HepG2 (cell line): ENCODE data around the gene NEU4. TPM values are rescaled to one million over a fixed set of nuclear protein-coding genes. Genes with fewer than 3 reads are reported as not detected.

ENCODE experiments used
- ARID5B ChIP-seq: IDR thresholded peaks from 2 replicates; pipeline ENCODE4 v1.4.0; 2020; ENCODE audit warnings: mild to moderate bottlenecking, missing genetic modification reagents
- ATF6 ChIP-seq: sonication (generic); formaldehyde crosslinking; conservative IDR thresholded peaks from 2 replicates; pipeline ENCODE4 v1.4.0; 2020; ENCODE audit warnings: missing genetic modification reagents
- BATF2 ChIP-seq: sonication (generic); formaldehyde crosslinking; IDR thresholded peaks from 2 replicates; pipeline ENCODE4 v1.8.0; 2022; ENCODE audit warnings: mild to moderate bottlenecking, missing genetic modification reagents, moderate library complexity
- HDAC6 ChIP-seq: fragments of 200-600 bp; sonication (generic); IDR thresholded peaks from 2 replicates; pipeline ENCODE4 v1.7.0; 2017; ENCODE audit warnings: mild to moderate bottlenecking, antibody characterized with exemption, low read length, low read depth
- HNRNPK ChIP-seq: fragments of 200-400 bp; formaldehyde crosslinking; IDR thresholded peaks from 2 replicates; pipeline ENCODE4 v1.6.1; 2018; ENCODE audit warnings: low read length, low read depth, moderate library complexity, mild to moderate bottlenecking; ENCODE audit not compliant: poor library complexity, severe bottlenecking
- KMT2B ChIP-seq: IDR thresholded peaks from 2 replicates; pipeline ENCODE4 v1.6.1; 2016; ENCODE audit warnings: missing genetic modification reagents, missing compliant biosample characterization
- MYPOP ChIP-seq: sonication (generic); formaldehyde crosslinking; IDR thresholded peaks from 2 replicates; pipeline ENCODE4 v1.8.1; 2023; ENCODE audit warnings: mild to moderate bottlenecking, moderate library complexity, missing genetic modification reagents
- NR3C1 ChIP-seq: sonication (generic); formaldehyde crosslinking; IDR thresholded peaks from 2 replicates; pipeline ENCODE4 v1.4.0; 2020; ENCODE audit warnings: missing genetic modification reagents
- PRDM4 ChIP-seq: sonication (generic); formaldehyde crosslinking; IDR thresholded peaks from 2 replicates; pipeline ENCODE4 v1.9.0; 2021; ENCODE audit warnings: missing genetic modification reagents, borderline replicate concordance
- RAD21 ChIP-seq: fragments of 450-650 bp; formaldehyde crosslinking; IDR thresholded peaks from 2 replicates; pipeline ENCODE4 v1.5.0; 2020; ENCODE audit warnings: mild to moderate bottlenecking
- SOX5 ChIP-seq: IDR thresholded peaks from 2 replicates; pipeline ENCODE4 v1.6.1; 2016; ENCODE audit warnings: borderline replicate concordance
- TRIM22 ChIP-seq: fragments of 450-650 bp; IDR thresholded peaks from 2 replicates; pipeline ENCODE4 v1.6.1; 2017
- ZNF253 ChIP-seq: sonication (generic); formaldehyde crosslinking; IDR thresholded peaks from 2 replicates; pipeline ENCODE4 v1.8.0; 2022; ENCODE audit warnings: mild to moderate bottlenecking, missing genetic modification reagents, borderline replicate concordance
- ZNF557 ChIP-seq: sonication (generic); formaldehyde crosslinking; IDR thresholded peaks from 2 replicates; pipeline ENCODE4 v1.4.0; 2020; ENCODE audit warnings: missing genetic modification reagents
- ZNF572 ChIP-seq: sonication (generic); formaldehyde crosslinking; IDR thresholded peaks from 2 replicates; pipeline ENCODE4 v1.5.1; 2020; ENCODE audit warnings: mild to moderate bottlenecking, missing genetic modification reagents
- ZNF660 ChIP-seq: sonication (generic); formaldehyde crosslinking; IDR thresholded peaks from 2 replicates; pipeline ENCODE4 v1.5.1; 2020; ENCODE audit warnings: mild to moderate bottlenecking, low read depth, missing genetic modification reagents, borderline replicate concordance
- ZNF850 ChIP-seq: sonication (generic); formaldehyde crosslinking; conservative IDR thresholded peaks from 2 replicates; pipeline ENCODE4 v1.9.0; 2021; ENCODE audit warnings: mild to moderate bottlenecking, missing genetic modification reagents
- polyA plus RNA-seq, 8 experiments: library from polyadenylated mRNA; depleted of rRNA in 3 of 8; stranded (reverse) in 7 of 8; unstranded in 1 of 8; fragments of >200 nt; fragmentation: Illumina TruSeq in 4 of 8; extraction: Trizol in 4 of 8; gene quantifications; 2 replicates each; pipeline versions ENCODE4 v1.2.1 to v1.2.3, GENCODE V29; 2011 to 2016; ENCODE audit warnings: low read depth in 4 of 8, missing spikeins in 1 of 8, mixed read lengths in 1 of 8; ENCODE audit not compliant: insufficient read depth in 1 of 8
- total RNA-seq, 5 experiments: library from RNA; depleted of rRNA; stranded (reverse); fragments of >200 nt; fragmentation: Illumina TruSeq; extraction: Trizol; gene quantifications; 2 replicates each; pipeline ENCODE4 v1.2.3, GENCODE V29; 2016; ENCODE audit warnings: low read depth in 1 of 5

The NEU4 gene
- total and polyA plus RNA-seq, 2 of the 13 experiments (the other 11 are each of a cell fraction or from before 2014, with no cell fraction given): 53.5 to 107 TPM

GRCh38 chr2:241808721-241809382 is at the start of gene NEU4 (continued):
- TF ChIP-seq ARID5B (peak; percentile 83), KMT2B (peak; percentile 59), ZNF850 (CRISPR knock-in tag) (no peak), HDAC6 (no peak), TRIM22 (no peak), ZNF660 (no peak), RAD21 (no peak; the same call in 1 of the 2 replicates), BATF2 (no peak; the same call in 1 of the 2 replicates), ZNF557 (peak; percentile 95), HNRNPK (no peak), SOX5 (CRISPR knock-in tag) (peak; percentile 66; the same call in 1 of the 2 replicates), MYPOP (CRISPR knock-in tag) (peak; percentile 90), ATF6 (CRISPR knock-in tag) (no peak; the same call in 1 of the 2 replicates), ZNF253 (no peak; the same call in 1 of the 2 replicates), PRDM4 (CRISPR knock-in tag) (no peak; the same call in 1 of the 2 replicates), NR3C1 (CRISPR knock-in tag) (peak; percentile 69; the same call in 1 of the 2 replicates), ZNF572 (CRISPR knock-in tag) (no peak)
